ENCODE measurements around the gene CORO2B. TPM values are rescaled to one million over a fixed set of nuclear protein-coding genes. Genes with fewer than 3 reads are reported as not detected.

The CORO2B gene
- total and polyA plus RNA-seq, 9 of the 15 experiments (the other 6 are each of a cell fraction or from before 2014, with no cell fraction given): not detected

DNA sequence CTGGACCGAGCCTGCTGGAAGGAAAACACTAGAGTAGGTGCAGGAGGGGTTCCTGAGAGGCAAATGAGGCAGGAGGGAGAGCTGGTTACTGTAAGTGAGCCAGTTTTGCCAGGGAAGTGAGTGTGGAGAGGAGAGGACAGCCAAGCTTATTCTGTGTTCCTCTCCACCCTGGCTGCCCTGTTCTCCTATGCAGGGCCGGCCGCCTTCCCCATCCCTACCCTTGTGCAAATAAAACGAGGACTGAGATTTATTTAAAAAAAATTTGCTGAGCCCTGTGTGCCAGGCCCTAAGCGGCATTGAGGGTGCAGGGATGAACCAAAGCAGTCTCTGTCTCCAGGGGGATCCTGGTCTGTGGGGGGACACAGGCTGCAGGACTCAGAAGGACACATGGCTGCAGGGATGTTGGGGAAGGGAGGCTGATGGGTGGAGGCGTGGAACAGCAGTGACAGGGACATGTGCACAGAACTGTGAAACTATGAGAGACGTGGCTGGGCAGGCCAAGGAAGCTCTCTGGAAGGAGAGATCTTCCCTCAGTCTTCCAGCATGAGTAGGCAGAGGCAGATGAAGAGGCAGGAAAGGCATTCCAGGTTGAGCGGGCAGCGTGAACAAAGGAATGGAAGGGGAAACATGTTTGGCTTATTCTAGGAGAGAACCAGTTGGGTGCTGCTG is 12.1 kb downstream of the CORO2B start:
- no peak for DNase-seq (ENCODE audit: extremely low read depth in 1 of 4, low spot score in 3 of 4)
- Histone ChIP-seq H4K20me1 (replicated peaks; ENCODE audit: control insufficient read depth, insufficient read depth, low read length) (no peaks in the 10 kb centered on the region), H3K79me2 (ENCODE audit: control insufficient read depth, insufficient read depth, low read length) (no peaks in the 10 kb centered on the region), H3K4me1 (replicated peaks in 1 of 2; ENCODE audit: control insufficient read depth in 2 of 2, insufficient read depth in 2 of 2, low read length in 2 of 2) (no peaks in the 10 kb centered on the region; a peak in 1 of 5 replicates), H3K9ac (ENCODE audit: insufficient read depth in 1 of 2, low read depth in 2 of 2, low read length in 2 of 2) (no peak overlapping the region), H3K4me2 (ENCODE audit: insufficient read depth, low read length) (no peak overlapping the region), H3K27ac (ENCODE audit: extremely low read depth, low read depth, low read length) (no peak overlapping the region), H3K4me3 (no peak overlapping the region), H3K9me1 (ENCODE audit: control insufficient read depth, insufficient read depth, low read length) (no peaks in the 10 kb centered on the region), H2AFZ (ENCODE audit: low read depth, low read length) (no peak overlapping the region), H3K27me3 (ENCODE audit: control insufficient read depth in 2 of 2, insufficient read depth in 2 of 2, low read length in 2 of 2) (peaks cover 13 to 39% of the 10 kb centered on the region in 2 experiments; a peak in 3 of 5 replicates), H3K9me3 (replicated peaks; ENCODE audit: control insufficient read depth, insufficient read depth, low read depth, low read length) (no peaks in the 10 kb centered on the region), H3K36me3 (ENCODE audit: control insufficient read depth, insufficient read depth, low read length) (no peaks in the 10 kb centered on the region)
- no peak for FAIRE-seq
- in situ Hi-C loops (cut with MboI) (no loop called here), intact Hi-C loops (cut with micrococcal nuclease) (no loop called here)
- ATAC-seq: no peak
- ChIA-PET POLR2A (no interaction called here), CTCF (ENCODE audit: low intra/inter-chr PET ratio) (no interaction called here)
- no peak for TF ChIP-seq MCM7 (IDR thresholded peaks at IDR 0.05)
- BruUV-seq (replicated peaks): no TSS peak
- WGBS (ENCODE audit: insufficient coverage, low coverage, missing lambda C conversion rate): under 1% methylated on average over 9 of the region's 9 CpGs

- WGBS (ENCODE audit: insufficient coverage, low coverage, missing lambda C conversion rate): 13% methylated on average over 4 of the region's 4 CpGs
- no peak for TF ChIP-seq GTF2A2 (tag; IDR thresholded peaks at IDR 0.05)
- TF ChIP-seq ZNF316 (IDR thresholded peaks at IDR 0.05): peak; percentile 19; the same call in 1 of the 2 replicates
- no peak for TF ChIP-seq LEF1 (IDR thresholded peaks at IDR 0.05)
- no peak for TF ChIP-seq SNRNP70 (optimal IDR thresholded peaks at IDR 0.05; ENCODE audit: low read depth, low read length)
- no peak for TF ChIP-seq FOXJ2 (tag; IDR thresholded peaks at IDR 0.05)
- no peak for TF ChIP-seq ZNF277 (CRISPR knock-in tag; IDR thresholded peaks at IDR 0.05; ENCODE audit: borderline replicate concordance)
- FAIRE-seq: no peak
These were observed 13.3 kb downstream of the CORO2B start for GRCh38 chr15:68592054-68592453.

More at GRCh38 chr15:68592054-68592453, 13.3 kb downstream of the CORO2B start:
- intact Hi-C loops (cut with micrococcal nuclease): no loop called here
- Histone ChIP-seq H3K9me1 (ENCODE audit: control insufficient read depth, insufficient read depth, low read length) (no peaks in the 10 kb centered on the region), H3K4me2 (ENCODE audit: insufficient read depth, low read length) (no peak overlapping the region), H3K4me1 (replicated peaks in 1 of 2; ENCODE audit: control insufficient read depth in 2 of 2, insufficient read depth in 2 of 2, low read length in 2 of 2) (no peaks in the 10 kb centered on the region), H3K27me3 (ENCODE audit: control insufficient read depth in 2 of 2, insufficient read depth in 2 of 2, low read length in 2 of 2) (peaks cover 10 to 36% of the 10 kb centered on the region in 2 experiments; a peak in 3 of 5 replicates), H4K20me1 (replicated peaks; ENCODE audit: control insufficient read depth, insufficient read depth, low read length) (no peaks in the 10 kb centered on the region), H3K79me2 (ENCODE audit: control insufficient read depth, insufficient read depth, low read length) (no peaks in the 10 kb centered on the region), H3K27ac (ENCODE audit: extremely low read depth, low read depth, low read length) (no peak overlapping the region), H2AFZ (ENCODE audit: low read depth, low read length) (no peak overlapping the region), H3K36me3 (ENCODE audit: control insufficient read depth, insufficient read depth, low read length) (no peaks in the 10 kb centered on the region), H3K9ac (ENCODE audit: insufficient read depth in 1 of 2, low read depth in 2 of 2, low read length in 2 of 2) (no peak overlapping the region), H3K9me3 (replicated peaks; ENCODE audit: control insufficient read depth, insufficient read depth, low read depth, low read length) (no peaks in the 10 kb centered on the region), H3K4me3 (no peak overlapping the region)
- ChIA-PET CTCF (ENCODE audit: low intra/inter-chr PET ratio) (no interaction called here), POLR2A (interaction anchor here (0.6 to 1.3 kb wide), 2 partner anchors 21 to 43 kb away, joined by 3 read pairs; no protein-coding TSS in a partner anchor)
- no peak for ATAC-seq
- DNase-seq (ENCODE audit: extremely low read depth in 1 of 4, low spot score in 3 of 4): no peak
- in situ Hi-C loops (cut with MboI): no loop called here
- BruUV-seq (replicated peaks): no TSS peak

All from K562 (cell line).